ENCODE data around the gene CD109. TPM values are rescaled to one million over a fixed set of nuclear protein-coding genes. Genes with fewer than 3 reads are reported as not detected.
A peak's percentile ranks its signal among the peaks of the same experiment; 100 is the strongest.

CD109 gene
- total RNA-seq, 1 donor from 2014 or later, result 1.2 TPM

GRCh38 chr6:73769976-73770375 is 74.0 kb downstream of the CD109 start:
- H3K36me3 ChIP-seq, result no peaks in the 10 kb centered on the region

GRCh38 chr6:73774311-73774774 is 78.3 kb downstream of the CD109 start:
- Histone ChIP-seq H3K9me3 (ENCODE audit: low read depth) (peaks cover 6% of the 10 kb centered on the region), H4K20me1 (ENCODE audit: low read depth) (no peaks in the 10 kb centered on the region), H3K4me3 (no peak overlapping the region), H3K27ac (no peak overlapping the region), H3F3A (ENCODE audit: low read depth) (no peaks in the 10 kb centered on the region), H2AFZ (replicated peaks) (no peak overlapping the region), H3K79me2 (ENCODE audit: low read depth) (no peaks in the 10 kb centered on the region), H3K27me3 (no peaks in the 10 kb centered on the region), H3K9ac (no peak overlapping the region), H3K4me1 (peaks cover 8% of the 10 kb centered on the region), H3K4me2 (no peak overlapping the region), H3K36me3 (no peaks in the 10 kb centered on the region)
- no peak for TF ChIP-seq CTCF (IDR thresholded peaks at IDR 0.05)
- TF ChIP-seq EZH2 (IDR thresholded peaks at IDR 0.05), result no peak
- no peak for TF ChIP-seq EZH2phosphoT487 (IDR thresholded peaks at IDR 0.05)
- Mint-ChIP-seq H3K27me3 (ENCODE audit: insufficient read depth, low read depth) (no peaks in the 10 kb centered on the region), H3K9me3 (no peaks in the 10 kb centered on the region), H3K36me3 (no peaks in the 10 kb centered on the region), H3K4me3 (no peak overlapping the region), H3K4me1 (peaks cover 6% of the 10 kb centered on the region), H3K27ac (no peak overlapping the region)
- DNase-seq (ENCODE audit: low spot score), result no peak

More at GRCh38 chr6:73769976-73770375, 74.0 kb downstream of the CD109 start:
- Mint-ChIP-seq H3K4me3 (no peak overlapping the region), H3K4me1 (peaks cover 9% of the 10 kb centered on the region), H3K27ac (peak overlapping the region; percentile 40), H3K36me3 (no peaks in the 10 kb centered on the region), H3K27me3 (ENCODE audit: insufficient read depth, low read depth) (no peaks in the 10 kb centered on the region), H3K9me3 (no peaks in the 10 kb centered on the region)
- H3F3A ChIP-seq (ENCODE audit: low read depth), result no peaks in the 10 kb centered on the region
- H3K9me3 ChIP-seq (ENCODE audit: low read depth), result no peaks in the 10 kb centered on the region
- H3K4me1 ChIP-seq, result peaks cover 15% of the 10 kb centered on the region
- DNase-seq (ENCODE audit: low spot score), result no peak
- H3K27ac ChIP-seq, result no peak overlapping the region
- H3K4me3 ChIP-seq, result no peak overlapping the region
- no peaks in the 10 kb centered on the region for H4K20me1 ChIP-seq (ENCODE audit: low read depth)
- no peak overlapping the region for H3K9ac ChIP-seq
- H2AFZ ChIP-seq (replicated peaks), result no peak overlapping the region
- H3K79me2 ChIP-seq (ENCODE audit: low read depth), result no peaks in the 10 kb centered on the region
- TF ChIP-seq CTCF (IDR thresholded peaks at IDR 0.05), result no peak
- TF ChIP-seq EZH2phosphoT487 (IDR thresholded peaks at IDR 0.05), result no peak
- TF ChIP-seq EZH2 (IDR thresholded peaks at IDR 0.05), result no peak
- H3K27me3 ChIP-seq, result no peaks in the 10 kb centered on the region
- no peak overlapping the region for H3K4me2 ChIP-seq

- no peaks in the 10 kb centered on the region for H3K4me1 Mint-ChIP-seq
- no peak overlapping the region for H3K27ac ChIP-seq
Observed at GRCh38 chr6:73779943-73780342, 83.9 kb downstream of the CD109 start.

More at GRCh38 chr6:73779943-73780342, 83.9 kb downstream of the CD109 start:
- H3K4me3 ChIP-seq, result no peak overlapping the region
- peaks cover 6% of the 10 kb centered on the region for H3K9me3 ChIP-seq (ENCODE audit: low read depth)
- H3F3A ChIP-seq (ENCODE audit: low read depth), result no peaks in the 10 kb centered on the region
- no peaks in the 10 kb centered on the region for H3K4me1 ChIP-seq
- no peaks in the 10 kb centered on the region for H3K27me3 ChIP-seq
- Mint-ChIP-seq H3K27me3 (ENCODE audit: insufficient read depth, low read depth) (no peaks in the 10 kb centered on the region), H3K9me3 (no peaks in the 10 kb centered on the region), H3K4me3 (no peak overlapping the region), H3K36me3 (no peaks in the 10 kb centered on the region), H3K27ac (no peak overlapping the region)
- no peaks in the 10 kb centered on the region for H4K20me1 ChIP-seq (ENCODE audit: low read depth)
- no peak overlapping the region for H2AFZ ChIP-seq (replicated peaks)
- no peak overlapping the region for H3K4me2 ChIP-seq
- no peaks in the 10 kb centered on the region for H3K79me2 ChIP-seq (ENCODE audit: low read depth)
- no peak for DNase-seq (ENCODE audit: low spot score)
- H3K9ac ChIP-seq, result no peak overlapping the region
- no peak for TF ChIP-seq EZH2phosphoT487 (IDR thresholded peaks at IDR 0.05)
- no peak for TF ChIP-seq CTCF (IDR thresholded peaks at IDR 0.05)
- no peak for TF ChIP-seq EZH2 (IDR thresholded peaks at IDR 0.05)
- no peaks in the 10 kb centered on the region for H3K36me3 ChIP-seq
